HEK293 (cell line): Measurements from ENCODE around the gene HRG.
"Not testable (repeated sequence)": the region's sequence is repeated elsewhere in the genome, so short reads cannot be mapped to it uniquely, and the experiment has no call there.

Experiments
- MYNN ChIP-seq: fragments of 450-650 bp; formaldehyde crosslinking; IDR thresholded peaks from 2 replicates; pipeline ENCODE4 v1.5.1; 2016; ENCODE audit warnings: missing biosample characterization, missing genetic modification characterization, borderline replicate concordance
- ZNF274 ChIP-seq, 2 experiments: fragments of 200-500 bp in 1 of 2; fragments of 450-650 bp in 1 of 2; sonication (Bioruptor generic) in 1 of 2; formaldehyde crosslinking in 1 of 2; IDR thresholded peaks; 2 replicates each; pipeline versions ENCODE4 v1.5.1 to v1.6.1; 2014 to 2016; ENCODE audit warnings: borderline replicate concordance in 1 of 2, inconsistent platforms in 1 of 2, low read length in 1 of 2, missing biosample characterization in 1 of 2, missing genetic modification characterization in 1 of 2
- ZNF423 ChIP-seq: fragments of 450-650 bp; formaldehyde crosslinking; IDR thresholded peaks from 2 replicates; pipeline ENCODE4 v1.5.1; 2016; ENCODE audit warnings: missing biosample characterization, missing genetic modification characterization
- TF ChIP-seq, protein P1 (sequence below): fragments of 450-650 bp; formaldehyde crosslinking; IDR thresholded peaks from 2 replicates; pipeline ENCODE4 v1.5.1; 2016; ENCODE audit warnings: missing biosample characterization, missing genetic modification characterization

DNA sequence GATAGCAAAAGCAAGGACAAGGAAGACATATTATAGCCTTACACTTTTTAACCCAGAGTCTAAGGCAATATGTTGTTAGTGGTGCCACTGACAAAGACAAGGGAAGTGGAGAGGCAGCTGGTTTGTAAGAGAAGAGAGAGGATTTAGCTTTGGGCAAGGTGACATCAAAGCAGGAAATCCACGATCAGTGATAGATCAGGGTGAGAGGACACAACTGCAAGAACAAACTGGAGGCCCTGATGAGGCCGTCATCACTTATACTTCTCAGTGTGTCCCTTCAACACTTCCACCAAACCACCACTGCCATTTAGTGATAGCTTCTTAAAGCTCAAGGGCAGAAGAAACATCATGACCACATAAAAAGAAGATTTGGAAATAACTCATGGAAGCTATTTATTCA lies 20.7 kb downstream of the HRG start:
- TF ChIP-seq ZNF423 (tag by site-specific recombination); ZNF274 (IDR thresholded peaks at IDR 0.05; ENCODE audit: low read length); ZNF274 (tag by site-specific recombination; IDR thresholded peaks at IDR 0.05; ENCODE audit: borderline replicate concordance); MYNN (tag by site-specific recombination): not testable (repeated sequence)
- TF ChIP-seq, protein P1, sequence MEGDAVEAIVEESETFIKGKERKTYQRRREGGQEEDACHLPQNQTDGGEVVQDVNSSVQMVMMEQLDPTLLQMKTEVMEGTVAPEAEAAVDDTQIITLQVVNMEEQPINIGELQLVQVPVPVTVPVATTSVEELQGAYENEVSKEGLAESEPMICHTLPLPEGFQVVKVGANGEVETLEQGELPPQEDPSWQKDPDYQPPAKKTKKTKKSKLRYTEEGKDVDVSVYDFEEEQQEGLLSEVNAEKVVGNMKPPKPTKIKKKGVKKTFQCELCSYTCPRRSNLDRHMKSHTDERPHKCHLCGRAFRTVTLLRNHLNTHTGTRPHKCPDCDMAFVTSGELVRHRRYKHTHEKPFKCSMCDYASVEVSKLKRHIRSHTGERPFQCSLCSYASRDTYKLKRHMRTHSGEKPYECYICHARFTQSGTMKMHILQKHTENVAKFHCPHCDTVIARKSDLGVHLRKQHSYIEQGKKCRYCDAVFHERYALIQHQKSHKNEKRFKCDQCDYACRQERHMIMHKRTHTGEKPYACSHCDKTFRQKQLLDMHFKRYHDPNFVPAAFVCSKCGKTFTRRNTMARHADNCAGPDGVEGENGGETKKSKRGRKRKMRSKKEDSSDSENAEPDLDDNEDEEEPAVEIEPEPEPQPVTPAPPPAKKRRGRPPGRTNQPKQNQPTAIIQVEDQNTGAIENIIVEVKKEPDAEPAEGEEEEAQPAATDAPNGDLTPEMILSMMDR (tag by site-specific recombination) = not testable (repeated sequence)
